Measurements from ENCODE around the gene CD200.

DNA sequence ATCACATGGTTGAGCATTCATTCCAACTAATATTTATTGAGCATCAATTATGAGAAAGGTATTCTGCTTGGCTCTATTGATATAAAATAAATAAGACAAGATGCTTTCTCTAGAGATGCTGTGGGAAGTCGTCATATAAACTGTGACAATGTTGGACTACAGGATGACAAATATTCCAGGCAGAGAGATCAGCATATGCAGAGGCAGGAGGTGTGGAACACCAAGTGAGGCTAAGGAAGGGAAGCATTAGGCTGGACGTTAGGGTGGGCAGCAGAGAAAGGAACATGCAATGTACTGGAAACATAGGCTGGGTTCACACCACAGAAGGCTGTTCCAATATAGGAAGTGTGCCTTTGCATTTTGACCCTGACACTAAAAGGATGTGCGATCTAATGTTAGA is 38.6 kb downstream of the CD200 start:
- TF ChIP-seq, protein P1, sequence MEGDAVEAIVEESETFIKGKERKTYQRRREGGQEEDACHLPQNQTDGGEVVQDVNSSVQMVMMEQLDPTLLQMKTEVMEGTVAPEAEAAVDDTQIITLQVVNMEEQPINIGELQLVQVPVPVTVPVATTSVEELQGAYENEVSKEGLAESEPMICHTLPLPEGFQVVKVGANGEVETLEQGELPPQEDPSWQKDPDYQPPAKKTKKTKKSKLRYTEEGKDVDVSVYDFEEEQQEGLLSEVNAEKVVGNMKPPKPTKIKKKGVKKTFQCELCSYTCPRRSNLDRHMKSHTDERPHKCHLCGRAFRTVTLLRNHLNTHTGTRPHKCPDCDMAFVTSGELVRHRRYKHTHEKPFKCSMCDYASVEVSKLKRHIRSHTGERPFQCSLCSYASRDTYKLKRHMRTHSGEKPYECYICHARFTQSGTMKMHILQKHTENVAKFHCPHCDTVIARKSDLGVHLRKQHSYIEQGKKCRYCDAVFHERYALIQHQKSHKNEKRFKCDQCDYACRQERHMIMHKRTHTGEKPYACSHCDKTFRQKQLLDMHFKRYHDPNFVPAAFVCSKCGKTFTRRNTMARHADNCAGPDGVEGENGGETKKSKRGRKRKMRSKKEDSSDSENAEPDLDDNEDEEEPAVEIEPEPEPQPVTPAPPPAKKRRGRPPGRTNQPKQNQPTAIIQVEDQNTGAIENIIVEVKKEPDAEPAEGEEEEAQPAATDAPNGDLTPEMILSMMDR (conservative IDR thresholded peaks at IDR 0.05; ENCODE audit: low read depth, low read length), result no peak
- TF ChIP-seq POLR2A (IDR thresholded peaks at IDR 0.05; ENCODE audit: low read depth, low read length) (no peak), MXI1 (IDR thresholded peaks at IDR 0.05; ENCODE audit: borderline replicate concordance, low read depth, low read length) (no peak), FOS (IDR thresholded peaks at IDR 0.05; ENCODE audit: low read depth, low read length) (no peak), RFX5 (IDR thresholded peaks at IDR 0.05; ENCODE audit: low read depth, low read length) (no peak)

Data from IMR-90 (cell line).